HG03521 (cell line): Measurements from ENCODE around the gene NUB1.
A peak's percentile ranks its signal among the peaks of the same experiment; 100 is the strongest.

Experiments used
- ATAC-seq: cut with Tn5 transposase; IDR thresholded peaks from one replicate; pipeline ENCODE4 v1.9.1; 2021; ENCODE audit warnings: mild to moderate bottlenecking, moderate library complexity; ENCODE audit not compliant: unreplicated experiment

The NUB1 gene

GRCh38 chr7:151342102-151342646 is 562 bp downstream of the NUB1 start:
- ATAC-seq = peak; percentile 41

DNA sequence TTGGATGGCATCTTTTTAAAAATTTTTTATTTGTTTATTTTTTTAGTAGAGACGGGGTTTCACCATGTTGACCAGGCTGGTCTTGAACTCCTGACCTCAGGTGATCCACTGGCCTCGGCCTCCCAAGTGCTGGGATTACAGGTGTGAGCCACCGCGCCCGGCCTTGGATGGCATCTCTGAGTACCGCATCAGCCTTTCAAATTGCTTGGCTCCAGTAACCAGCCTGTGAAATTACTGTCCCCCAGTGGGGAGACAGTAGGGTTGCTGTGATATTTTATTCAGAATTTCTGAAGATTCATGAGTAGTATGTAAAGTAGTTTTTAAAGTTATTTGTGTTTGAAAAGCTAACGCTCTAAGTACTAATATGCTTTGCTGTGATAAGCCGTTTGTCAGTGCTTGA is 1.2 kb downstream of the NUB1 start:
- ATAC-seq = no peak

GRCh38 chr7:151343516-151343915 is 1.9 kb downstream of the NUB1 start:
- ATAC-seq = no peak

DNA sequence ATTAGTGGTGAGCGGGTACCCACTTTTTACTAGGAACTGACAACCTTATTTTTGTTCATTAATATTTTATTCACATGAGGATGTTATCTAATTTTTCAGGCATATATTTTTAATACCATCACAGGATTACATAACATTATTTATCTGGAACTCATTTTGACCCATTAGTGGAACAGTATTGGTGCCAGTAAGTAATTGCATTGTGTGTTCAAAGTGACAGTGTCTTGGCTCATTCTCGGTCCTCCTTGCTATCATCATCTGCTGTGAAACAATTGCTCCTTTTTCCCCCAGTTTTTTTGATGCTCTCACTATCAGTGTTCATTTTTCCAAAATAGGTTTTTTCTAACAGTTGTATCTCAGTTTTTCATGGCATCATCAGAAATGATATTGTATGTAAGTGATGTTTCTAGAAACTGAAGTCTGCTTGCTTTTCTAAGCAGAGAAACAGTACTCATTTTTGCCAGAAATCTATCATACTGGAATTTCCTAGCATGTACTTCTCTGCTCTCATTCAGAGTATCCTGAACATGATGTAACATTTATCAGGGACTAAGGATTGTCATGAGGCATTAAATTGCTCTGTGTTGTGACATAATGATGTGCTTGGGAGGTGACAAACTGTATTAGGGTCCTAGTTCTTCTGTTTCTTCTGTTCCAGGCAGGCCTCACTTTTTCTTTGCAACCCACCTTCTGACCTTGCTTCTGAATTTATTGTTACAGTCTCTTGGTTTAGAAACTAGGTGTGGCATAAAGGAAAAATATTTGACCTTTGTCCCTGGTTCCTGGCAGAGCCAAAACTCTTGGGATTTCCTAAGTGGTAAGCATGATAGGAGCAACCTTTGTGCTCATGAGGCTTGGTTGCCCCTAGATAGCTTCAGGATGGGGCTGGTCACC is 4.2 kb downstream of the NUB1 start:
- ATAC-seq = no peak

GRCh38 chr7:151346470-151346769 is 4.8 kb downstream of the NUB1 start:
- ATAC-seq = no peak

DNA sequence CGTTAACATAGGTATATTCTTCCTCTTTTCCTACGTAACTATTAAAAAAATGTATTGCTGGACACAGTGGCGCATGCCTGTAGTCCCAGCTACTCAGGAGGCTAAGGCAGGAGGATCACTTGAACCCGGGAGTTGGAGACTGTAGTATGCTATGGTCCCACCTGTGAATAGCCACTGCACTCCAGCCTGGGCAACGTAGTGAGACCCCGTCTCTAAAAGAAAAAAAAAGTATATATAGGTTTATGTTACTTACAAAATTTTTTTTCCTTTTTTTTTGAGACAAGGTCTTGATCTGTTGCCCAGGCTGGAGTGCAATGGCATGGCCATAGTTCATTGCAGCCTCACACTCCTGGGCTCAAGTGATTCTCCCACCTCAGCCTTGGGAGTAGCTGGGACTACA is 5.6 kb downstream of the NUB1 start:
- no peak for ATAC-seq

DNA sequence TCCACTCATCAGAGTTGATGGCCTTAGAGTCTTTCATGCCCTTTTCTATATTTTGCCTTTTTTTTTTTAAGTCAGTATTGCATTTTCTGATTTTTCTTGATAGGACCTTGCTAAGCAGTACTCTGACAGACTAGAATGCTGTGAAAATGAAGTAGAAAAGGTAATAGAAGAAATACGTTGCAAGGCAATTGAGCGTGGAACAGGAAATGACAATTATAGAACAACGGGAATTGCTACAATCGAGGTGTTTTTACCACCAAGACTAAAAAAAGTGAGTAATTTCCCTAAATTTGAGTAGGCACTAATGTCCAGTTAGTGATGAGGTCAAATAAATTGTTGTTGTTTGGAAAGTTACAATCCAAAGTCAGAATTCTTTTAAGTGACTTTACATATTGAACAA is 7.4 kb downstream of the NUB1 start:
- no peak for ATAC-seq

DNA sequence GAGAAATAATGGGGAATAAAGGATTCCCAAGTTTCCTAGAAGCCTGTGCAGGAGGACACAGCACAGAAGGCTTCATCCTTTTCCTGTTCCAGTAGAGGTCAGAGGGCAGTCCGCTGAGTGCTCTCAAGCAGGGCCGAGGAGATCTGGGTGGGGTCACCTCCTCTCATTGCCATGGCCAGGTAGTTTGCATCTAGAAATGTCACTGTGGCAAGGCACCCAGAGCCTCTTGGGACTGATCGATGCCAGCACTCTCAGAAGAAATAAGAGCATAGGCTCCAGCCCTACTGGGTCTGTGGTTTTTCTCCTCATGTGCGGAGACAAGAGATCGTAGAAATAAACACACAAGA is 7.9 kb downstream of the NUB1 start:
- peak; percentile 28 for ATAC-seq

DNA sequence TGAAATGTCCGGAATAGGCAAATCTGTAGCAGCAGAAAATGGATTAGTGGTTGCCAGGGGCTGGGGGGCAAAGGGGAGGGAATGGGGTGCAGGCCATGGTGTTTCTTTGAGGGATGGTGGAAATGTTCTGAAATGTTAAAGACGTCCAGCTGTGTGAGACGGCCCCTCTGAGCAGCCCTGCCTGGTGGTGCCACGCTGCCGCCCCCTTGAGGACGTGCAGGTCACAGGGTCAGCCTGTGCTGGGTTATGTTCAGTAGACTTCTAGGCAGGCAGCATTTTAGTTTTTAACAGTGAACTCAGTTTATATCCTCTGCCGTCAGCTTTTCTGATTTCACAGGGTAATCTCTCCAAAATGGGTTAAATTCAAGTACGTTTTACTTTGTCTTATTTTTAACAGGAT is 9.4 kb downstream of the NUB1 start:
- ATAC-seq = no peak

GRCh38 chr7:151351967-151352366 is 10.4 kb downstream of the NUB1 start:
- ATAC-seq = no peak

- ATAC-seq = no peak
These were observed 10.9 kb downstream of the NUB1 start for GRCh38 chr7:151352512-151352911.

GRCh38 chr7:151361193-151361959 is 19.8 kb downstream of the NUB1 start:
- no peak for ATAC-seq

- ATAC-seq = no peak
These were observed 21.6 kb downstream of the NUB1 start for GRCh38 chr7:151363182-151363581.

GRCh38 chr7:151366166-151366879 is 24.7 kb downstream of the NUB1 start:
- ATAC-seq = no peak

DNA sequence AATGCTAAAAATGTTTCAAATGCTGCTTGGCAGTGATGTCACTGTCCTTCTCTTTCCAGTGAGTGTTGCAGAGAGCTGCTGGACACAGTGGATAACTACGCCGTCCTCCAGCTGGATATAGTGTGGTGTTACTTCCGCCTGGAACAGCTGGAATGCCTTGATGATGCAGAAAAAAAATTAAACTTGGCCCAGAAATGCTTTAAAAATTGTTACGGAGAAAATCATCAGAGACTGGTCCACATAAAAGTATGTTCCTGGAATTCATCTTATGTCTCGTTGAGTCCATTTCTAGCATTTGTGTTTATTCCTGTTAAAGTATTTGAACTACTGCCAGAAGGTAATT is 25.2 kb downstream of the NUB1 start:
- no peak for ATAC-seq

DNA sequence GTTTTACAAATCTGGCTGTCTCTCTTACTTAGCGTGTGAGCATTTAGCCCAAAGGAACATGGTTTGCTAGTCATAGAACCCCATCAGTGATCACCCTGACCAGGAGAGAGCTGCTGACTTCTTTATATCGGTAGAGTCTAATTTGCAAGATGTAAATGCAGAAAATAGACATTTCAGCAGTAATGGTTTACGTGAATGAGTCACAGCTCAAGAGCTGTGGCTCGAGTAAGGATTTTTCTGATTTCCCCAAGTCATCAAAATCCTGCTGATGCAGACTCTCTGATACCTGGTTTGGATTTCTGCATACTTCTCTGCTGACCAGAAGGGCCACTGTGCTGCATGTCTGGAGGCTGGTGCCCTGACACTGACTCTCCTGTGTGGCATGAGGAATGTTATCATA is 25.7 kb downstream of the NUB1 start:
- no peak for ATAC-seq

DNA sequence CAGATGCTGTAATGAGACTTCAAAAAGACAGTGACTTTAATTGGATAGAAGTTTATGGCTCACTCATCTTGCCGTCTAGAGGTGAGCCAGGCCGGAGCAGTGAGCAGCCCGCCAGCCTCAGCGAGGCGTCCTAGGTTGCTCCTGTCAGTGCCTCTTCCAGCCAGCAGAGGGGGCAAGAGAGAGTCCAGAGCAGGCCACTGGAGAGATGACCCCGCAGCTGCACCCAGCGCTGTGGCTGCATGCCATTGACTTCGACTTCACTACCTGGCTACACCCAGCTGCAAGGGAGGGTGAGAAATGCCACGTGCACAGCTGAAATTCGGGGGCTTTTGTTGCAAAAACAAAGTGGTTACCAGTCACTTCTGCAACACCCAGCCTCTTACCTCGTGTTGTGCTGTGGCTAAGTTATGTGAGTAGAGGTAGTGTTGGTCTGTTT is 26.5 kb downstream of the NUB1 start:
- ATAC-seq = peak; percentile 70

GRCh38 chr7:151371266-151371665 is 29.7 kb downstream of the NUB1 start:
- ATAC-seq = no peak

GRCh38 chr7:151372612-151373265 is 31.1 kb downstream of the NUB1 start:
- ATAC-seq = no peak

DNA sequence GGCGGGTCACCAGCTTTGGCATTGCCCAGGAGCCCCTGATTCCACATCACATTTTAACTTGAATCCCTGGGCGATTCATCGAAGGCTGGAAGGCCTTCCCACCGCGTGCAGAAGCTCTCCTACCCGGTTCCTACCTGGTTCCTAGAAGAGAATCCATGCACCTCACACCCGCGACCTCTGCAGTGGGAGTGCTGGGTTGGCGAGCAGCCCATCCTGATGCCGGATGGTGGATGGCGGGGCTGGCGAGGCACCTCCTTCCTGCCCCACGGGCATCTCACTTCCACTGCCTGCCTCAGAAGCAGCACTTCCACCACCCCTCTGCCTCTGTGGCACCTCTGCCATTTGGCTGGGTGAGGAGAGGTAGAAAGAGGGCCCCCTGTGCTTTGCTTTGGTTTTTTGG is 32.0 kb downstream of the NUB1 start:
- ATAC-seq = no peak

DNA sequence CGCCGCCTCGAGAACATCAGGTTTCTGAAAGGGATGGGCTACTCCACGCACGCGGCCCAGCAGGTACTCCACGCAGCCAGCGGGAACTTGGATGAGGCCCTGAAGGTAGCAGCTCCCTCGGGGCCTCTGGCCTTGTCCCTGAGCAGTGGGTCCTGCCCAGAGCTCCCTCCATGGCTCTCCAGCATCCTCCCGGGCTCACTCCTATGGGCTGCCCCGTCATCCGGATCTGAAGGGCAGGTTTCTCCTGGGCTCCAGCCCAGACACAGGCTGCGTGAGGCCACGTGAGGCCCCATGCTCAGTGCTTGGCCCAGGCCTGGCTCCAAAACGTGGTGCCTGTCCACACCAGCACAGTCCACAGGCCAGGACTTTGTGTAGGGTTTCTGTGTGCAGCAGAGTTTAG is 32.5 kb downstream of the NUB1 start:
- ATAC-seq = no peak
